ENCODE data around the gene NMRK1.

DNA sequence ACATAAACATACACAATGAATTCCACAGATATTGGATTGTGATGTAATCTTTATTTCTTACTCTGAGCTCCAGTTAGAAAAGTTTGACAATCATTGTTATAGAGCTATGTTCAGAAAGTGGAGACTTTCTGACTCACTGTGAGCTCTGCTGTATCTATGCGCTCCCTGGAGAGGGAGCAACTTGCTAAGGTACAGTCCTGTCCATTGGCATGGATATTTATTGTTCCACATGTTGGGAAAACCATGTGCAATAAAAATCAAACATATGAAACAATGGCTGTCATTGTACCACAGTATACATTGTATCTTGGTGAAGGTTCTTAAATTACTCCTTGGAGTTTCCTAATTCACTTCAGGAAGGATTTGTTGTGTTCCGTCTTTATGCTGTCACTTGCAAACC, 26.8 kb downstream of the NMRK1 start:
- TF ChIP-seq, protein P1, sequence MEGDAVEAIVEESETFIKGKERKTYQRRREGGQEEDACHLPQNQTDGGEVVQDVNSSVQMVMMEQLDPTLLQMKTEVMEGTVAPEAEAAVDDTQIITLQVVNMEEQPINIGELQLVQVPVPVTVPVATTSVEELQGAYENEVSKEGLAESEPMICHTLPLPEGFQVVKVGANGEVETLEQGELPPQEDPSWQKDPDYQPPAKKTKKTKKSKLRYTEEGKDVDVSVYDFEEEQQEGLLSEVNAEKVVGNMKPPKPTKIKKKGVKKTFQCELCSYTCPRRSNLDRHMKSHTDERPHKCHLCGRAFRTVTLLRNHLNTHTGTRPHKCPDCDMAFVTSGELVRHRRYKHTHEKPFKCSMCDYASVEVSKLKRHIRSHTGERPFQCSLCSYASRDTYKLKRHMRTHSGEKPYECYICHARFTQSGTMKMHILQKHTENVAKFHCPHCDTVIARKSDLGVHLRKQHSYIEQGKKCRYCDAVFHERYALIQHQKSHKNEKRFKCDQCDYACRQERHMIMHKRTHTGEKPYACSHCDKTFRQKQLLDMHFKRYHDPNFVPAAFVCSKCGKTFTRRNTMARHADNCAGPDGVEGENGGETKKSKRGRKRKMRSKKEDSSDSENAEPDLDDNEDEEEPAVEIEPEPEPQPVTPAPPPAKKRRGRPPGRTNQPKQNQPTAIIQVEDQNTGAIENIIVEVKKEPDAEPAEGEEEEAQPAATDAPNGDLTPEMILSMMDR (conservative IDR thresholded peaks at IDR 0.05; ENCODE audit: low read depth in 2 of 2) = 0 out of 4 replicates have a peak, but pooled peaks of 1 of the 2 experiments have one; percentile 9
- TF ChIP-seq POLR2AphosphoS5 (IDR thresholded peaks at IDR 0.05; ENCODE audit: low read depth) = no peak
- no peak for TF ChIP-seq CREB1 (CRISPR knock-in tag; IDR thresholded peaks at IDR 0.05; ENCODE audit: low read depth)
- TF ChIP-seq EZH2 (IDR thresholded peaks at IDR 0.05; ENCODE audit: low read depth, unreplicated experiment) = no peak
- no peak for TF ChIP-seq ZNF114 (CRISPR knock-in tag; IDR thresholded peaks at IDR 0.05)
- TF ChIP-seq EZH2phosphoT487 (IDR thresholded peaks at IDR 0.05; ENCODE audit: unreplicated experiment) = no peak
